Osteoblast (primary cell): Measurements from ENCODE around the gene LIX1L. TPM values are rescaled to one million over a fixed set of nuclear protein-coding genes. Genes with fewer than 3 reads are reported as not detected.
"Not testable (repeated sequence)": the region's sequence is repeated elsewhere in the genome, so short reads cannot be mapped to it uniquely, and the experiment has no call there.

Experiments used
- DNase-seq: peaks from one replicate; pipeline ENCODE4 v3.0.0; 2011; ENCODE audit warnings: low spot score, mixed read lengths; ENCODE audit not compliant: insufficient read length; ENCODE audit errors: missing footprints
- H2AFZ ChIP-seq: 2 replicates; pipeline ENCODE4 v1.6.0; 2011; ENCODE audit warnings: mild to moderate bottlenecking, low read length
- H3K27ac ChIP-seq: 2 replicates; pipeline ENCODE4 v1.5.1; 2011; ENCODE audit warnings: mild to moderate bottlenecking, low read depth, low read length, moderate library complexity
- H3K27me3 ChIP-seq: 2 replicates; pipeline ENCODE4 v1.6.0; 2012; ENCODE audit warnings: mild to moderate bottlenecking, control low read depth, inconsistent platforms, low read length, moderate library complexity; ENCODE audit not compliant: insufficient read depth
- H3K36me3 ChIP-seq: 2 replicates; pipeline ENCODE4 v1.5.1; 2011; ENCODE audit warnings: mild to moderate bottlenecking, low read length, control low read depth, moderate library complexity; ENCODE audit not compliant: insufficient read depth
- H3K4me1 ChIP-seq: 2 replicates; pipeline ENCODE4 v1.5.1; 2011; ENCODE audit warnings: mild to moderate bottlenecking, low read length, control low read depth, moderate library complexity; ENCODE audit not compliant: insufficient read depth
- H3K4me2 ChIP-seq: 2 replicates; pipeline ENCODE4 v1.6.0; 2011; ENCODE audit warnings: mild to moderate bottlenecking, low read length; ENCODE audit not compliant: insufficient read depth
- H3K4me3 ChIP-seq: fragments of 200-600 bp; sonication (generic); 3 replicates; pipeline ENCODE4 v1.5.1; 2012; ENCODE audit warnings: mild to moderate bottlenecking, low read length, inconsistent platforms; ENCODE audit not compliant: insufficient read depth
- H3K79me2 ChIP-seq: 2 replicates; pipeline ENCODE4 v1.6.0; 2012; ENCODE audit warnings: mild to moderate bottlenecking, low read length, control low read depth, inconsistent platforms; ENCODE audit not compliant: insufficient read depth
- H3K9me3 ChIP-seq: 2 replicates; pipeline ENCODE4 v1.5.1; 2011; ENCODE audit warnings: low read depth, low read length, control low read depth
- H4K20me1 ChIP-seq: 2 replicates; pipeline ENCODE4 v1.6.0; 2012; ENCODE audit warnings: mild to moderate bottlenecking, low read length, control low read depth; ENCODE audit not compliant: insufficient read depth
- total RNA-seq: library from RNA; depleted of rRNA; stranded (reverse); fragments of >200 nt; gene quantifications from 2 replicates; pipeline ENCODE4 v1.2.3, GENCODE V29; 2012
- TF ChIP-seq, protein P1 (sequence below): IDR thresholded peaks from 2 replicates; pipeline ENCODE4 v1.5.1; 2011; ENCODE audit warnings: mild to moderate bottlenecking, low read depth, low read length, moderate library complexity; ENCODE audit errors: extremely low read depth

Gene LIX1L
- total RNA-seq, 1 donor = 33.7 TPM

DNA sequence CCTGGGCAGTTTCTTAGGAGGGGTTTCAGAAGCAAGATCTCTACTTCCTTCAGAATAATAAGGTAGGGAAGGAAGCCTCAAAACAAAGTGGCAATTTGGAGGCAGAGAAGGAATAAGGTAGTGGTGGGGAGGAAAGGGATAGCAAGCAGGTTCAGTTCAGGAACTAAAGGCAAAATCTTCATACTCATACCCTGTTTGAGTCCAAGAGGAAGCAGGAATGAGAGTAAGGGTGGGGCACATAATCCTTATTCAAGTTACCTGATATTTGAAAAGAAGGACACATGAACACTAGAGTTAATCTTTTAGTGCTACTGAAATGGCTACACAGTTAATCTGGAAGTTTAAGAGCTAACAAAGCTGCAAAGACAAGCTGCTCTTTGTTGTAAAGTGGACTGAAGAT is 22.1 kb downstream of the LIX1L start:
- Histone ChIP-seq H4K20me1 (no peaks in the 10 kb centered on the region), H3K27me3 (no peaks in the 10 kb centered on the region), H3K4me2 (no peak overlapping the region), H2AFZ (no peak overlapping the region), H3K4me1 (peaks cover 4% of the 10 kb centered on the region), H3K27ac (no peak overlapping the region), H3K79me2 (no peaks in the 10 kb centered on the region), H3K9me3 (no peaks in the 10 kb centered on the region), H3K4me3 (no peak overlapping the region), H3K36me3 (peaks cover 35% of the 10 kb centered on the region)
- DNase-seq = no peak
- TF ChIP-seq, protein P1, sequence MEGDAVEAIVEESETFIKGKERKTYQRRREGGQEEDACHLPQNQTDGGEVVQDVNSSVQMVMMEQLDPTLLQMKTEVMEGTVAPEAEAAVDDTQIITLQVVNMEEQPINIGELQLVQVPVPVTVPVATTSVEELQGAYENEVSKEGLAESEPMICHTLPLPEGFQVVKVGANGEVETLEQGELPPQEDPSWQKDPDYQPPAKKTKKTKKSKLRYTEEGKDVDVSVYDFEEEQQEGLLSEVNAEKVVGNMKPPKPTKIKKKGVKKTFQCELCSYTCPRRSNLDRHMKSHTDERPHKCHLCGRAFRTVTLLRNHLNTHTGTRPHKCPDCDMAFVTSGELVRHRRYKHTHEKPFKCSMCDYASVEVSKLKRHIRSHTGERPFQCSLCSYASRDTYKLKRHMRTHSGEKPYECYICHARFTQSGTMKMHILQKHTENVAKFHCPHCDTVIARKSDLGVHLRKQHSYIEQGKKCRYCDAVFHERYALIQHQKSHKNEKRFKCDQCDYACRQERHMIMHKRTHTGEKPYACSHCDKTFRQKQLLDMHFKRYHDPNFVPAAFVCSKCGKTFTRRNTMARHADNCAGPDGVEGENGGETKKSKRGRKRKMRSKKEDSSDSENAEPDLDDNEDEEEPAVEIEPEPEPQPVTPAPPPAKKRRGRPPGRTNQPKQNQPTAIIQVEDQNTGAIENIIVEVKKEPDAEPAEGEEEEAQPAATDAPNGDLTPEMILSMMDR = no peak

DNA sequence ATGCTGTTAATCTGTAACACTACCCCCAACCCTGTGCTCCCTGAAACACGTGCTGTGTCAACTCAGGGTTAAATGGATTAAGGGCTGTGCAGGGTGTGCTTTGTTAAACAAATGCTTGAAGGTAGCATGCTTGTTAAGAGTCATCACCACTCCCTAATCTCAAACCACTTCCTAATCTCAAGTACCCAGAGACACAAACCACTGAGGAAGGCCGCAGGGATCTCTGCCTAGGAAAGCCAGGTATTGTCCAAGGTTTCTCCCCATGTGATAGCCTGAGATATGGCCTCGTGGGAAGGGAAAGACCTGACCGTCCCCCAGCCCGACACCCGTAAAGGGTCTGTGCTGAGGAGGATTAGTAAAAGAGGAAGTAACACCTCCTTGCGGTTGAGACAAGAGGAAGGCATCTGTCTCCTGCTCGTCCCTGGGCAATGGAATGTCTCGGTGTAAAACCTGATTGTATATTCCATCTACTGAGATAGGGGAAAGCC is 25.3 kb downstream of the LIX1L start:
- H3K4me3 ChIP-seq, H3K27me3 ChIP-seq, H3K4me1 ChIP-seq, H3K79me2 ChIP-seq, H3K9me3 ChIP-seq, DNase-seq, H2AFZ ChIP-seq, H3K27ac ChIP-seq, H3K4me2 ChIP-seq, H4K20me1 ChIP-seq: not testable (repeated sequence)
- peaks cover 29% of the 10 kb centered on the region for H3K36me3 ChIP-seq

DNA sequence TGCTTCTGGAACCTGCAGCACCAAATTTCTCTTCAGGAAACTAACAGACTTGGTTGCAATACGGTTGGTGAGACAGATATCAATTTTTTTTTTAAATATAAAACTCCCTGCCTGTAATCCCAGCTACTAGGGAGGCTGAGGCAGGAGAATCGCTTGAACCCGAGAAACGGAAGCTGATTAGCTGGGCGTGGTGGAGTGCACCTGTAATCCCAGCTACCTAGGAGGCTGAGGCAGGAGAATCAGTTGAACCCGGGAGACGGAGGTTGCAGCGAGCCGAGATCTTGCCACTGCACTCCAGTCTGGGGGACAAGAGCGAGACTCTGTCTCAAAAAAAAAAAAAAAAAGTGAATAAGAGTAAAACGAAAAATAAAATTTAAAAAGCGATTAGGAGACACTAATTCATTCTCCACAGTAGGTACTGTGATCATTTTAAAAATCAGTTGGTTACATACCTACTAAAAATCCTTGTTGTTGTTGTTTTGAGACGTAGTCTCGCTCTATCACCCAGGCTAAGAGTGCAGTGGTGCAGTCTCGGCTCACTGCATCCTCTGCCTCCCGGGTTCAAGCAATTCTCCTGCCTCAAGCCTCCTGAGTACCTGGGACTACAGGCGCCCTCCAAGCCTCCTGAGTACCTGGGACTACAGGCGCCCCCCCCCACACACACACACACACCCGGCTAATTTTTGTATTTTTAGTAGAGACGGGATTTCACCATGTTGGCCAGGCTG is 29.7 kb downstream of the LIX1L start:
- peak overlapping the region; percentile 78 for H2AFZ ChIP-seq
- H3K9me3 ChIP-seq = no peaks in the 10 kb centered on the region
- no peaks in the 10 kb centered on the region for H4K20me1 ChIP-seq
- TF ChIP-seq, protein P1 = no peak
- H3K4me3 ChIP-seq = peak overlapping the region; percentile 83
- H3K79me2 ChIP-seq = peaks cover 17% of the 10 kb centered on the region
- H3K4me1 ChIP-seq = peaks cover 8% of the 10 kb centered on the region
- peak overlapping the region; percentile 99 for H3K27ac ChIP-seq
- peak overlapping the region; percentile 92 for H3K4me2 ChIP-seq
- H3K27me3 ChIP-seq = no peaks in the 10 kb centered on the region
- peaks cover 18% of the 10 kb centered on the region for H3K36me3 ChIP-seq
- no peak for DNase-seq

DNA sequence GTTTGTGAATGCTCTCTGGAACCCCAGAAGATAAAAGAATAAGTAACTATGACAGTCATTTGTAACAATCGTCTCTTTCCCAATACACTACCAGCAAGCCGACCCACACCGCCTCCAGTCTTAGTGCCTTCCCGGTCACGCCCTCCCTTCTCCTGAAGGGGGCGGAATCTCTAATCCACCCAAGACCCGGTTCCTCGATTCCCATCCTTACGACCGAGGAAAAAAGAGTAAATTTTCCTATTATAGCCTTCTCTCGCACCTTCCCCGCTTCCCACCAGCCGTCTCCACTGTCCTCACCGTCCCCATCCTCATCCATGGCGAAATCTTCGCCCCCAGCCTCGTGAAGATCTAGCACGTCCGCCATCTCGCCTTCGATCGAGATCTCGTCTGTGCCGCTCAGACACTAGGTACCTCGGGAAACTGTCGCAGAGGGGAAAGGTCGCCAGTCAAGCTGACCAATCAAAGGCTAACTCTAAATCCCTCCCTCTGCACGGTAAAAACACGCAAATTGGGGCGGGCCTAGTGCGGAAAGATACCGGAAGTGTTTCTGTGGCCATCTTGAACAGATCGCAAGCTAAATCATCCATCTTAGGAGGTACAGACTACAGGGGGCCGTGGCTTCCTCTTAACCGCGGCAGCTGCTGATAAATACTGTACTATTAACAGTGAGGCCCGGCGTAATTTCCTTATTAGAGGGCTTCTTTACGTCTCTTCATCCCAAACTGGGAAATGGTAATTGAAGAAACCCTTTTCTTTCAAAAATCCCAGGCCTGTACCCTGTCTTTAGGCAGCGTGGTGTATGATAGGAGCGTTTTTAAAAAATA is 30.5 kb downstream of the LIX1L start, which contains the start of gene RBM8A:
Gene RBM8A, minus strand, starts transcription at position 422 of the 824 bp plus-strand sequence. Its CDS starts 58 bp downstream, at position 364.
- H3K27me3 ChIP-seq = no peaks in the 10 kb centered on the region
- DNase-seq = peak; percentile 95
- H3K4me2 ChIP-seq = peak within 1 kb of the TSS; percentile 92
- H3K4me3 ChIP-seq = peak within 1 kb of the TSS; percentile 83
- no peaks in the 10 kb centered on the region for H3K9me3 ChIP-seq
- peak within 1 kb of the TSS; percentile 91 for H2AFZ ChIP-seq
- peaks cover 20% of the 10 kb centered on the region for H3K36me3 ChIP-seq
- TF ChIP-seq, protein P1 = peak; percentile 62
- peaks cover 17% of the 10 kb centered on the region for H3K79me2 ChIP-seq
- H3K27ac ChIP-seq = peak within 1 kb of the TSS; percentile 99
- H4K20me1 ChIP-seq = no peaks in the 10 kb centered on the region
- peaks cover 8% of the 10 kb centered on the region for H3K4me1 ChIP-seq
